Keratinocyte (primary cell): ENCODE data around the gene BANP.

Source experiments
- CTCF ChIP-seq, 3 experiments: IDR thresholded peaks in 1 of 3; conservative IDR thresholded peaks in 1 of 3; optimal IDR thresholded peaks in 1 of 3; 2 replicates in 2 of 3; 3 replicates in 1 of 3; pipeline versions ENCODE3 to v1.5.1; 2011; ENCODE audit warnings: low read length in 3 of 3, mild to moderate bottlenecking in 3 of 3, moderate library complexity in 2 of 3, control low read depth in 1 of 3, inconsistent platforms in 1 of 3; ENCODE audit not compliant: insufficient read depth in 2 of 3; ENCODE audit errors: extremely low read depth in 1 of 3
- EZH2 ChIP-seq: IDR thresholded peaks from one replicate; pipeline ENCODE4 v1.6.1; 2012; ENCODE audit warnings: inconsistent platforms, mild to moderate bottlenecking, low read length, moderate library complexity

- no peak for TF ChIP-seq CTCF (optimal IDR thresholded peaks at IDR 0.05 in 1 of 3, IDR thresholded peaks at IDR 0.05 in 1 of 3, conservative IDR thresholded peaks at IDR 0.05 in 1 of 3; ENCODE audit: extremely low read depth in 1 of 3, insufficient read depth in 2 of 3, low read length in 3 of 3)
- no peak for TF ChIP-seq EZH2
Observed at GRCh38 chr16:87971933-87972332, 20.7 kb downstream of the BANP start.
